Large intestine (tissue), 3 donors: ENCODE data around the gene SRRM5. TPM values are rescaled to one million over a fixed set of nuclear protein-coding genes. Genes with fewer than 3 reads are reported as not detected.
"Not testable (repeated sequence)": the region's sequence is repeated elsewhere in the genome, so short reads cannot be mapped to it uniquely, and the experiment has no call there.

ENCODE experiments used
- DNase-seq, 2 donors: peaks; one replicate each; pipeline versions ENCODE4 v3.0.0 to v3.0.0-alpha.2; 2013
- H3K27ac ChIP-seq: one replicate; pipeline ENCODE4 v1.5.1; 2013; ENCODE audit warnings: low read length
- H3K27me3 ChIP-seq: 2 replicates; pipeline ENCODE4 v1.6.1; 2013; ENCODE audit warnings: low read length; ENCODE audit not compliant: control insufficient read depth, insufficient read depth
- H3K36me3 ChIP-seq: 2 replicates; pipeline ENCODE4 v1.6.1; 2013; ENCODE audit warnings: low read length; ENCODE audit not compliant: control insufficient read depth, insufficient read depth
- H3K4me1 ChIP-seq: one replicate; pipeline ENCODE4 v1.6.1; 2013; ENCODE audit warnings: low read length; ENCODE audit not compliant: control insufficient read depth, insufficient read depth
- H3K4me3 ChIP-seq: one replicate; pipeline ENCODE4 v1.5.1; 2013; ENCODE audit warnings: low read length
- H3K9me3 ChIP-seq: one replicate; pipeline ENCODE4 v1.6.1; 2013; ENCODE audit warnings: mild to moderate bottlenecking, low read depth, low read length, moderate library complexity; ENCODE audit not compliant: control insufficient read depth
- WGBS: methylation state at CpG from one replicate; pipeline ENCODE4 v1.1.5; 2013; ENCODE audit warnings: low lambda C conversion rate; ENCODE audit not compliant: insufficient coverage; 5-methylcytosine and 5-hydroxymethylcytosine counted together
- polyA plus RNA-seq: library from polyadenylated mRNA; unstranded; fragments of 120-200 nt; gene quantifications from one replicate; pipeline ENCODE4 v1.2.1, GENCODE V29; 2013

The SRRM5 gene
- polyA plus RNA-seq, 1 donor = 1.5 TPM

DNA sequence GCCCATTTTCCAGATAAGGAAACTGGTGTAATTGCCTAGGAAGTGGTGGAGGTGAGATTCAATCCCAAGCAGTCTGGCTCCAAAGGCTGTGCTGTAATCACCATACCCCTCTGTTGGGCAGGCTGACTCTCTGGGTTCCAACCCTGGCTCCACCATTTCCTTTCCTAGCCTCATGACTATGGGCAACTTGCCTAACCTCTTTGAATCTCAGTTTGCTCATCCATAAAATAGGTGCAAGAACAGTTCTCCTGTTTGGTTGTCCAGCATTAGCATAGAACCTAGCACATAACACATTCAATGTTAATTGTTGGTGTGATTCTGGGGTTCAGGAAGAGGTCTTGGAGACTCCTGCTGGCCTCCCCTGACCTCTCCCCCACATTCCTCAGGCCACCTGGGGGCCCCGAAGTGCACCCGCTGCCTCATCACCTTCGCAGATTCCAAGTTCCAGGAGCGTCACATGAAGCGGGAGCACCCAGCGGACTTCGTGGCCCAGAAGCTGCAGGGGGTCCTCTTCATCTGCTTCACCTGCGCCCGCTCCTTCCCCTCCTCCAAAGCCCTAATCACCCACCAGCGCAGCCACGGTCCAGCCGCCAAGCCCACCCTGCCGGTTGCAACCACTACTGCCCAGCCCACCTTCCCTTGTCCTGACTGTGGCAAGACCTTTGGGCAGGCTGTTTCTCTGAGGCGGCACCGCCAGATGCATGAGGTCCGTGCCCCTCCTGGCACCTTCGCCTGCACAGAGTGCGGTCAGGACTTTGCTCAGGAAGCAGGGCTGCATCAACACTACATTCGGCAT is 13.2 kb upstream of the SRRM5 start:
- WGBS = no CpG with 5 or more reads among the region's 19 CpGs
- H3K27me3 ChIP-seq = no peaks in the 10 kb centered on the region
- H3K4me1 ChIP-seq = peaks cover 22% of the 10 kb centered on the region
- DNase-seq = no peak
- H3K36me3 ChIP-seq = peaks cover 26% of the 10 kb centered on the region
- H3K9me3 ChIP-seq = no peaks in the 10 kb centered on the region
- H3K27ac ChIP-seq = no peak overlapping the region
- H3K4me3 ChIP-seq = no peak overlapping the region

DNA sequence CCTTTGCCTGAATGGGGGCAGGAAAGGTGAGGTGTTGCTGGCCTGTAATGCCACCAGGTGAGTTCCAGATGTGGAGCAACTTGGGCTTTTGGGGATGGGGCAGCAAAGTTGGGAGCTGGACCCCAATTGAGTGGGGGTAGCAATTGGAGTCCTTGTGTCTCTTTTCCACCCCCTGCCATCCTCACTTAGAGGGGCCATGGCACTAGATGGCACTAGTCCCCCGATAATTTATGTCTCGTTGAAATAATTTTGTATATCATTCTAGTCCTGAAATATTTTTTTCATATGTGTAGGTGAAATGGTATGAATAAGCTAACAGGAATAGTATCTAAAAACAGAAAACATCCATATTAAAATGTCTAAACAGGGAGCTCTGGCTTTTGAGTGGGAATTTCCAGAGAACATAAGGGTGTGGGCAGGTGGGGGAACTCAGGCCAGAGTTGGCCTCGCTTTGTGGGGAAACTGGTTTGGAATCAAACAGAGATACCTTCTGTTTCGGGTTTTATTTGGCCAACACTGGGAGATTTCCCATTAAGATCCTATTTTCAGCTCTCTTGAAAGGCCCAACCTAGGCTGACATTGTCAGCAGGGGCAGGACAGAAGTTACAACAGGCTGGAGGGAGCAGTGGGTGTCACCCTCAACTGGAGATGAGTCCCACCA is 12.1 kb upstream of the SRRM5 start:
- peaks cover 11% of the 10 kb centered on the region for H3K4me1 ChIP-seq
- WGBS = 85% methylated on average over 2 of the region's 4 CpGs
- no peaks in the 10 kb centered on the region for H3K9me3 ChIP-seq
- no peak overlapping the region for H3K27ac ChIP-seq
- H3K27me3 ChIP-seq = no peaks in the 10 kb centered on the region
- DNase-seq = no peak
- H3K4me3 ChIP-seq = no peak overlapping the region
- peaks cover 19% of the 10 kb centered on the region for H3K36me3 ChIP-seq

DNA sequence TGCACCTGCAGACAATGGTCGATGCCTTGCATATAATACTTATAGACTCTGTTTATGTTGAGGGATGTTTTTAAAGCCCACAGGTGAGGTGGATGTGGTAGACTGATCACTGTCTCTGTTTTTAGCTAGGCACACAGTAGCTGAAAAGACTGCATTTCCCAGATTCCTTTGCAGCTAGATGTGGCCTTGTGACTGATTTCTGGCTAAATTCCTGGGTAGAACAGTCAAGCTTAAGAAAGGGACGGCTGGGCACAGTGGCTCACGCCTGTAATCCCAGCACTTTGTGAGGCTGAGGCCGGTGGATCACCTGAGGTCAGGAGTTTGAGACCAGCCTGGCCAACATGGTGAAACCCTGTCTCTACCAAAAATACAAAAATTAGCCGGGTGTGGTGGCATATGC is 11.6 kb upstream of the SRRM5 start:
- Histone ChIP-seq H3K36me3 (peaks cover 19% of the 10 kb centered on the region), H3K4me1 (peaks cover 11% of the 10 kb centered on the region)
- not testable (repeated sequence) for DNase-seq, H3K27ac ChIP-seq, H3K27me3 ChIP-seq, H3K9me3 ChIP-seq, H3K4me3 ChIP-seq
- no CpG with 5 or more reads among the region's 5 CpGs for WGBS

DNA sequence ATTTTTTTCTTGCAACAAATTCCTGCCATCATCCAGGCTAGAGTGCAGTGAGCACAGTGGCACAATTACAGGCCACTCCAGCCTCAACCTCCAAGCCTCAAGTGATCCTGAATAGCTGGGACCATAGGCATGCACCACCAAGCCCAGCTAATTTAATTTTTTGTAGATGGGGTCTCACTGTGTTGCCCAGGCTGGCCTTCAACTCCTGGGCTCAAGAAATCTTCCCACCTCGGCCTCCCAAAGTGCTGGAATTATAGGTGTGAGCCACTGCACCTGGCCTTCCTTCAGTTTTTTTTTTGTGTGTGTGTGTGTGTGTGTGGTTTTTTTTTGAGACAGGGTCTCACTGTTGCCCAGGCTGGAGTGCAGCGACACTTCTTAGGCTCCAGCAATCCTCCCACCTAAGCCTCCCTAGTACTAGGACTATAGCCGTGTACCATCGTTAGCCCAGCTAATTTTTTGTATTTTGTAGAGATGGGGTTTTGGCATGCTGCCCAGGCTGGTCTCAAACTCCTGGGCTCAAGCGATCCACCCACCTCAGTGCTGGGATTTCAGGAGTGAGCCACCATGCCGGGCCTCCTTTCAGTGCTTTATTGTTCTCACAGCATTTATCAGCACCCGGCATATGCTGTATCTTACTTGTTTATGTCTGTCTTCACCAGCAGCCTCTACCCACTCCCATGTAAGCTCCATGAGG is 5.9 kb upstream of the SRRM5 start:
- Histone ChIP-seq H3K27ac (no peak overlapping the region), H3K4me3 (no peak overlapping the region), H3K27me3 (no peaks in the 10 kb centered on the region), H3K4me1 (no peaks in the 10 kb centered on the region), H3K36me3 (peaks cover 20% of the 10 kb centered on the region), H3K9me3 (no peaks in the 10 kb centered on the region)
- no CpG with 5 or more reads among the region's 7 CpGs for WGBS
- DNase-seq = no peak

DNA sequence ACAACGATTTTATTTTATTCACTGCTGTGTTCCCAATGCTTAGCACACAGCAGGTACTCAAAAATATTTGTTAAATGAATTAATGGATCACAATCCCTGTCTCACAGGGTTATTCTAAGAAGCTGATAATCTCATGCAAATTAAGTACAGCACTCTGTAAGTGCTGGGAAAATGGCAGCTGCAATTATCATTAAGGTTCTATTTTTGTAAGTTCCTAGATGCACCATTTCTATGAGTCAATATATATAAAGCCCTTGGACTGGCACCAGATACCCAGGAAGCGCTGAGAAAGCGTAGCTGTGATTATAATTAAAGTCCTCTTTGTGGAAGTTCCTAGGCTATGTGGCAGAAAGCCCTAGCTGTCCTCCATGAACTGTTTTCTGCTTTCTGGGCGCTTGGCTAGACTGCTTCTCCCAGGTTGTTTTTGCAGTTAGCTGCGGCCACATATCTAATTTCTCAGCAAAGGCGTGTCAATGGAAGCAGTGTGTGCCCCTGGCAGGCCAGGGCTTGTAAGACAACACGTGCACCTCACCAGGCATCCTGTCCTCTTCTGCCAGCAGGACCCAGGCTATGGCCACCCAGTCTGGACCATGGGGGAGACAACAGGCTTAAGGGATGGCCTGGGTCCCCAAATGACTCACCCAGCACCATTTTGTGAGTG is 5.2 kb upstream of the SRRM5 start:
- no CpG with 5 or more reads among the region's 7 CpGs for WGBS
- no peak overlapping the region for H3K27ac ChIP-seq
- H3K4me3 ChIP-seq = no peak overlapping the region
- DNase-seq = no peak
- no peaks in the 10 kb centered on the region for H3K27me3 ChIP-seq
- no peaks in the 10 kb centered on the region for H3K4me1 ChIP-seq
- no peaks in the 10 kb centered on the region for H3K9me3 ChIP-seq
- H3K36me3 ChIP-seq = peaks cover 18% of the 10 kb centered on the region

DNA sequence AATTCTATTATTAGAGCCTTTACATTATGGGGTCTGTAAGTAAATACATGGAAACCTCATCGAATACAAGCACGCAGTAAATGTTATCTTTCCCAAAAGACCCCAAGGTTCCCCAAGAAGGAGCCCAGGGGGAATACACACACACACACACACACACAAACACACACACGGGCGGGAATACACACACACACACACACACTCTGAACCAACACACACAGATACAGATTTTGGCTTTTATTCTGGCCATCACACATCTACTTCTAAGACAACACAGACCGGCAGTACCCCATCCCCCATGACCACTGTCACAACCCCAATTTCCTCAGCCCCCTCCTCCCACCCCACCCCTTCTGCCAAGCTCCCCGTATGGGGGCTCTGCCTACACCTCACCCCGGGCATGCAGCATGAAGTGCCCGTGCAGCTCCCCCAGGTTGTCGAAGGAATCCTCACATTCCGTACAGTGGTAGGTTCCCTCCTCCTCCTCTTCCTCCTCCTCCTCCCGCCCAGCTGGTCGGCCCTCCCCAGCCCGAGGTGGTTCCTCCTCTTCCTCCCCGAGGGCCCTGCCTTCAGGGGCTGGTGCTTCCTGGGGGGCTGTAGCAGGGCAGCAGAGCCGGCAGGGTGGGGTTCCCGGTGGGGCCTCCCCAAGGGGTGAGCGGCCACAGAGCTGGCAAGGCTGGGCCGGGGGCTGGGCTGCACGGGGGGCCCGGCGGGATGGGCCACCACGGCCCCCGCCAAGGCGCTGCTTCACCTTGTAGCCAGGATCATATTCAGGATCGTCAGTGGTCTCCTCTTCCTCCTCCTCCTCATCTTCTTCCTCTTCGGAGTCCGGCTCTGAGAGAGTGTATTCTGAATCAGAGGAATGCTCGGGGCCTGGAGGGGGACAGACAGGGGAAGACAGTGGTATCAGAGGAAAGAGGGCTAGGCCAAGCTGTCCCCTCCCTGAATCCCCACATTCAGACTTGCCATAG is 4.4 kb upstream of the SRRM5 start:
- WGBS = no CpG with 5 or more reads among the region's 28 CpGs
- no peaks in the 10 kb centered on the region for H3K27me3 ChIP-seq
- no peak for DNase-seq
- no peak overlapping the region for H3K4me3 ChIP-seq
- H3K36me3 ChIP-seq = peaks cover 23% of the 10 kb centered on the region
- H3K9me3 ChIP-seq = no peaks in the 10 kb centered on the region
- H3K27ac ChIP-seq = no peak overlapping the region
- H3K4me1 ChIP-seq = no peaks in the 10 kb centered on the region

DNA sequence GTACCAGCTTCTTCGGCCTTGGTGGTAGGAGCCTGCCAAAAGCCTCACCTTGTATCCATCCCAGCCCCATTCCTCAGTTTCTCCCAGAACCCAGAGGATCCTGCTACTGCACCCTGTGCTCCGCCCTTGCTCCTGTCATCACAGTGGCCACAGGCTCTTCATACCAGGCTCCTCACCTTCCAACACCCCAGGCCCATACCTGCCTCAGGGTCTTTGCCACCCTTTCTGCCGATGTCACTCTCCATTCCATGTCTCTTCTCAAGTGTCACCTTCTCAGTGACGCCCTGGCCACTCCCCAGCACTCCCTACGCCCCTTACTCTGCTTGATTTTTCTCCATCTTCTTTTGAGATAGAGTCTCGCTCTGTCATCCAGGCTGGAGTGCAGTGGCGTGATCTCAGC is 2.0 kb upstream of the SRRM5 start:
- no peak overlapping the region for H3K27ac ChIP-seq
- no peaks in the 10 kb centered on the region for H3K4me1 ChIP-seq
- WGBS = no CpG with 5 or more reads among the region's 7 CpGs
- H3K36me3 ChIP-seq = peaks cover 41% of the 10 kb centered on the region
- H3K27me3 ChIP-seq = no peaks in the 10 kb centered on the region
- DNase-seq = no peak
- H3K9me3 ChIP-seq = no peaks in the 10 kb centered on the region
- H3K4me3 ChIP-seq = no peak overlapping the region

DNA sequence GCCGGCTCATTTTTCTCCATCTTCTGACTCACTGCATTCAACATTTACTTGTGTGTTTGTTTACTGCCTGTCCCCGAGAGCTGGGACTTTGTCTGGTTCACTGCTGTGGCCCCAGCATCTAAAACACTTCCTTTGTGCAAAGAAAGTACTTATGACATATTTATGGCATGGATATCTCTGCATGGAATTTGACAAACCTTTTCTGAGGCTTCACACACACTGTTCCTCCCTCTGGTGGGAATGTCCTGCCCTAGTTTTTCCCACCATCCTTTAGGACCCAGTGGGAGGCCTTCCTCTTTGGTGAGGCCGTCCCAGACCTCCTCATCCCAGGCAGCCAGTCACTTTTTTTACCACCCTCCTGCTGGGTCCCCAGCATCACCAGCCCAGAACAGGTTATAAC is 1.4 kb upstream of the SRRM5 start:
- H3K9me3 ChIP-seq = no peaks in the 10 kb centered on the region
- H3K27me3 ChIP-seq = no peaks in the 10 kb centered on the region
- no peaks in the 10 kb centered on the region for H3K4me1 ChIP-seq
- no peak for DNase-seq
- no peak overlapping the region for H3K27ac ChIP-seq
- H3K4me3 ChIP-seq = no peak overlapping the region
- WGBS = no CpG with 5 or more reads among the region's 3 CpGs
- peaks cover 41% of the 10 kb centered on the region for H3K36me3 ChIP-seq

DNA sequence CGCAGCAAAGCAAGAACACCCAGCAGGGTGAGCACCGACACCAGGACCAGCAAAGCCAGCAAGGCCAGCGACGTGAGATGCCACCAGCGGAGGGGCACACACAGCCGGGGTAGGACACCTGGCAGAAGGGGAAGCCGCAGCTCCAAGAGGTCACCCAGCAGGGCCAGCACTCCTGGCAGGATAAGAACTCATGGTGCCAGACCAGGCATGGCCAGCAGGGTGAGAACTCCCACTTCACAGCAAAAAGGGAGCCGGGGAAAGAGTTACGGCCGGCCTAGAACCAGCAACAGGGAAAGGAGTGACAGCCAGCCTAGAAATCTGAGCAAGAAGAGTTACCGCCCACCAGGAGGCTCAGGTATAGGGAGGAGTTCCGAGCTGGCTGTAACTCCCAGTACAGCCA is 486 bp downstream of the SRRM5 start:
- Histone ChIP-seq H3K27ac (no peak overlapping the region), H3K4me1 (no peaks in the 10 kb centered on the region), H3K9me3 (no peaks in the 10 kb centered on the region), H3K27me3 (no peaks in the 10 kb centered on the region), H3K4me3 (no peak overlapping the region), H3K36me3 (peaks cover 36% of the 10 kb centered on the region)
- WGBS = no CpG with 5 or more reads among the region's 12 CpGs
- no peak for DNase-seq
